HEK293 (cell line): Measurements from ENCODE around the gene TBC1D16.

Source experiments
- CTCF ChIA-PET: fragments of 350-600 bp; formaldehyde crosslinking; extraction: SDS; loops from one replicate; lab custom pipeline; 2021; ENCODE audit warnings: antibody characterized with exemption; lab: Yijun Ruan, JAX
- POLR2A ChIA-PET: fragments of 300-600 bp; formaldehyde crosslinking; extraction: SDS; loops from one replicate; lab custom pipeline; 2020; ENCODE audit warnings: antibody characterized with exemption, inconsistent platforms; lab: Yijun Ruan, JAX
- H3K27ac ChIP-seq: fragments of 200-500 bp; sonication (Bioruptor generic); 2 replicates; pipeline ENCODE4 v1.5.1; 2014; ENCODE audit warnings: low read depth, low read length, control low read depth, inconsistent platforms; ENCODE audit errors: extremely low read depth
- H3K36me3 ChIP-seq, 2 experiments: fragments of 200-500 bp in 1 of 2; sonication (Bioruptor generic) in 1 of 2; 1 replicate in 1 of 2; 2 replicates in 1 of 2; pipeline ENCODE4 v1.5.1; 2014 to 2017; ENCODE audit warnings: inconsistent platforms in 2 of 2, low read length in 2 of 2; ENCODE audit not compliant: control insufficient read depth in 2 of 2, insufficient read depth in 1 of 2
- H3K4me1 ChIP-seq: fragments of 200-500 bp; sonication (Bioruptor generic); 2 replicates; pipeline ENCODE4 v1.5.1; 2014; ENCODE audit warnings: mild to moderate bottlenecking, low read length, inconsistent platforms; ENCODE audit not compliant: control insufficient read depth, insufficient read depth
- H3K4me3 ChIP-seq: 2 replicates; pipeline ENCODE4 v1.5.1; 2011; ENCODE audit warnings: low read depth, mild to moderate bottlenecking, control low read depth, low read length, moderate library complexity
- H3K9me3 ChIP-seq: fragments of 200-500 bp; sonication (Bioruptor generic); 2 replicates; pipeline ENCODE4 v1.5.1; 2014; ENCODE audit warnings: low read depth, low read length, inconsistent platforms; ENCODE audit not compliant: control insufficient read depth, insufficient read depth
- FEZF1 ChIP-seq: fragments of 450-650 bp; formaldehyde crosslinking; IDR thresholded peaks from 2 replicates; pipeline ENCODE4 v1.5.1; 2016; ENCODE audit warnings: missing biosample characterization, missing genetic modification characterization
- HOXA7 ChIP-seq: sonication (generic); formaldehyde crosslinking; IDR thresholded peaks from 2 replicates; pipeline ENCODE4 v1.8.1; 2022; ENCODE audit warnings: missing genetic modification reagents, borderline replicate concordance
- OSR2 ChIP-seq: fragments of 450-650 bp; formaldehyde crosslinking; IDR thresholded peaks from 2 replicates; pipeline ENCODE4 v1.5.1; 2016; ENCODE audit warnings: missing biosample characterization, missing genetic modification characterization
- ZBTB17 ChIP-seq: fragments of 450-650 bp; formaldehyde crosslinking; IDR thresholded peaks from 2 replicates; pipeline ENCODE4 v1.5.1; 2016; ENCODE audit warnings: missing biosample characterization, missing genetic modification characterization
- ZBTB8A ChIP-seq: fragments of 450-650 bp; formaldehyde crosslinking; IDR thresholded peaks from 2 replicates; pipeline ENCODE4 v1.5.1; 2016; ENCODE audit warnings: missing biosample characterization, missing genetic modification characterization
- ZEB2 ChIP-seq: fragments of 450-650 bp; formaldehyde crosslinking; IDR thresholded peaks from 2 replicates; pipeline ENCODE4 v1.5.1; 2016; ENCODE audit warnings: missing biosample characterization, missing genetic modification characterization
- ZFP41 ChIP-seq: fragments of 450-650 bp; formaldehyde crosslinking; IDR thresholded peaks from 2 replicates; pipeline ENCODE4 v1.5.1; 2016; ENCODE audit warnings: missing biosample characterization, missing genetic modification characterization, borderline replicate concordance
- ZIC2 ChIP-seq: fragments of 450-650 bp; formaldehyde crosslinking; IDR thresholded peaks from 2 replicates; pipeline ENCODE4 v1.5.1; 2016; ENCODE audit warnings: missing biosample characterization, missing genetic modification characterization
- ZNF157 ChIP-seq: fragments of 450-650 bp; formaldehyde crosslinking; IDR thresholded peaks from 2 replicates; pipeline ENCODE4 v1.5.1; 2016; ENCODE audit warnings: missing biosample characterization, missing genetic modification characterization
- ZNF174 ChIP-seq: fragments of 450-650 bp; formaldehyde crosslinking; IDR thresholded peaks from 2 replicates; pipeline ENCODE4 v1.5.0; 2017; ENCODE audit warnings: missing biosample characterization, mild to moderate bottlenecking, missing genetic modification characterization
- ZNF302 ChIP-seq: fragments of 450-650 bp; formaldehyde crosslinking; IDR thresholded peaks from 2 replicates; pipeline ENCODE4 v1.5.1; 2016; ENCODE audit warnings: missing biosample characterization, missing genetic modification characterization, low read depth
- ZNF366 ChIP-seq: fragments of 450-650 bp; formaldehyde crosslinking; conservative IDR thresholded peaks from 2 replicates; pipeline ENCODE4 v1.5.1; 2016; ENCODE audit warnings: missing biosample characterization, missing genetic modification characterization
- ZNF423 ChIP-seq: fragments of 450-650 bp; formaldehyde crosslinking; IDR thresholded peaks from 2 replicates; pipeline ENCODE4 v1.5.1; 2016; ENCODE audit warnings: missing biosample characterization, missing genetic modification characterization
- ZNF529 ChIP-seq: fragments of 450-650 bp; formaldehyde crosslinking; IDR thresholded peaks from 2 replicates; pipeline ENCODE4 v1.5.1; 2017; ENCODE audit warnings: missing genetic modification characterization, missing biosample characterization; ENCODE audit not compliant: insufficient replicate concordance
- ZNF623 ChIP-seq: fragments of 450-650 bp; formaldehyde crosslinking; IDR thresholded peaks from 2 replicates; pipeline ENCODE4 v1.5.1; 2016; ENCODE audit warnings: missing biosample characterization, missing genetic modification characterization
- ZNF670 ChIP-seq: fragments of 450-650 bp; formaldehyde crosslinking; IDR thresholded peaks from 2 replicates; pipeline ENCODE4 v1.5.1; 2016; ENCODE audit warnings: missing biosample characterization, missing genetic modification characterization, low read depth
- ZSCAN4 ChIP-seq: fragments of 450-650 bp; formaldehyde crosslinking; IDR thresholded peaks from 2 replicates; pipeline ENCODE4 v1.5.1; 2017; ENCODE audit warnings: missing biosample characterization, missing genetic modification characterization
- TF ChIP-seq, protein P1 (sequence below): fragments of 450-650 bp; formaldehyde crosslinking; IDR thresholded peaks from 2 replicates; pipeline ENCODE4 v1.5.1; 2017; ENCODE audit warnings: missing biosample characterization, mild to moderate bottlenecking, missing genetic modification characterization, moderate library complexity

TBC1D16 gene

GRCh38 chr17:80010283-80010858 lies 25.3 kb downstream of the TBC1D16 start:
- Histone ChIP-seq H3K27ac (no peak overlapping the region), H3K36me3 (peaks cover 5 to 38% of the 10 kb centered on the region in 2 experiments; a peak in 2 of 3 replicates), H3K4me1 (no peaks in the 10 kb centered on the region)
- POLR2A ChIA-PET, result interaction anchor here (0.6 to 0.8 kb wide), 2 partner anchors 17 to 1740 kb away, joined by 3 read pairs; no protein-coding TSS in a partner anchor
- TF ChIP-seq ZNF174 (tag by site-specific recombination) (no peak), ZNF529 (tag by site-specific recombination) (no peak), HOXA7 (CRISPR knock-in tag) (no peak), ZNF623 (no peak), ZNF670 (tag by site-specific recombination) (no peak), ZIC2 (tag by site-specific recombination) (no peak), ZSCAN4 (no peak)
- TF ChIP-seq, protein P1, sequence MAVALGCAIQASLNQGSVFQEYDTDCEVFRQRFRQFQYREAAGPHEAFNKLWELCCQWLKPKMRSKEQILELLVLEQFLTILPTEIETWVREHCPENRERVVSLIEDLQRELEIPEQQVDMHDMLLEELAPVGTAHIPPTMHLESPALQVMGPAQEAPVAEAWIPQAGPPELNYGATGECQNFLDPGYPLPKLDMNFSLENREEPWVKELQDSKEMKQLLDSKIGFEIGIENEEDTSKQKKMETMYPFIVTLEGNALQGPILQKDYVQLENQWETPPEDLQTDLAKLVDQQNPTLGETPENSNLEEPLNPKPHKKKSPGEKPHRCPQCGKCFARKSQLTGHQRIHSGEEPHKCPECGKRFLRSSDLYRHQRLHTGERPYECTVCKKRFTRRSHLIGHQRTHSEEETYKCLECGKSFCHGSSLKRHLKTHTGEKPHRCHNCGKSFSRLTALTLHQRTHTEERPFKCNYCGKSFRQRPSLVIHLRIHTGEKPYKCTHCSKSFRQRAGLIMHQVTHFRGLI (tag by site-specific recombination), result no peak
- TF ChIP-seq, all 188 proteins: peak for 0
- CTCF ChIA-PET, result interaction anchor here (0.5 to 6.9 kb wide), 6 partner anchors 11 to 963 kb away, joined by 3 to 58 read pairs (median 3); no protein-coding TSS in a partner anchor
- no peak overlapping the region for H3K4me3 ChIP-seq
- H3K9me3 ChIP-seq, result 0 out of 2 replicates have a peak, but pooled peaks cover 2% of the 10 kb centered on the region

DNA sequence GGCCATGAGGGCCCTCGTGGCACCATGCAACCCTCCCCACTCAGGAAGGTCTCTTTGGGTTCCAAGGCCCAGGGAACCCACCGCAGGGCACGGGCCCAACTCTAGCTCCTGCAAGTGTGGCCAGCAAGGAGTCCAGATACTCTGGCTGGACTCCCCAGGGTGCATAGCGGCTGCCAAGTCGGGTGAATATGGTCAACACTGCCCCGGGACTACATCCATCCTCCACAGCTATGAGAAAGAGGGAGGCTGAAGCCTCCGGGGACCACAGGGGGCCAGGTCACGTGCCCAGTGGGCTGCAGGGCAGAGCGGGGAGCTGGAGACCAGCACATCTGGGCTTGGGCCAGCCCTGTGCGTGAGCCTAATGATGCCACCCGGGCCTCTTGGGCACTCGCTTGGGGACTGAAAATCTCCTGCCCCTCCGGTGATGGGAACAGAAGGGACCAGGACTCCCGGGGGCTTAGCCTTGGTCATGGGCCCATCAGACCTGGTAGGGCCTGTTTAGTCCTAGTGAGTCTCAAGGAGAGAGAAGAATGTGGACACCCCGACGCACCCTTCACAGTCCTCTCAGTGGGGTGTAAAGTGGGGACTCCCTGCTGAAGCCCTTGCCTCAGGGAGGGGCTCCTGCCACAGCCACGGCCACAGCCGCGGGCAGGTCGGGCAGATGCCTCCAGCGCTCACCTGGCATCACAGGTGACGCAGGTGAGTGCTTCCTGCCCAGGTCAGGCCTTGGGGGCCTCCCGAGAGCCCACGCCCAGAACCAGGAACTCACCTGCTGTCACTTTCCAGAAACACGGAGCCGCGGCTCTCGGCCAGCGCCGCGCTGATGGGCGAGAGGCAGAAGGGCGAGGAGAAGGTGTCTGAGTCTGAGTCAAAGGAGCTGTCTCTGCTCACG lies 26.0 kb downstream of the TBC1D16 start:
- ChIA-PET POLR2A (interaction anchor here (1.3 to 1.8 kb wide), 2 partner anchors 136 to 201 kb away, joined by 3 to 8 read pairs; no protein-coding TSS in a partner anchor), CTCF (interaction anchor here (0.5 to 6.9 kb wide), 19 partner anchors 11 to 1820 kb away, joined by 3 to 58 read pairs (median 5); no protein-coding TSS in a partner anchor)
- H3K4me3 ChIP-seq, result no peak overlapping the region
- peaks cover 5 to 38% of the 10 kb centered on the region in 2 experiments; a peak in 2 of 3 replicates for H3K36me3 ChIP-seq
- no peaks in the 10 kb centered on the region for H3K9me3 ChIP-seq
- no peaks in the 10 kb centered on the region for H3K4me1 ChIP-seq
- no peak for TF ChIP-seq ZNF157 (tag by site-specific recombination)
- TF ChIP-seq ZIC2 (tag by site-specific recombination), result peak; percentile 20; the same call in 1 of the 2 replicates
- TF ChIP-seq OSR2 (tag by site-specific recombination), result no peak
- TF ChIP-seq ZFP41 (tag by site-specific recombination), result no peak
- no peak for TF ChIP-seq ZNF302 (tag by site-specific recombination)
- no peak for TF ChIP-seq FEZF1
- TF ChIP-seq ZEB2 (tag by site-specific recombination), result peak; percentile 55; the same call in 1 of the 2 replicates
- no peak for TF ChIP-seq ZBTB8A
- no peak for TF ChIP-seq ZNF423 (tag by site-specific recombination)
- TF ChIP-seq ZBTB17, result no peak
- no peak for TF ChIP-seq ZNF366 (tag by site-specific recombination)
- H3K27ac ChIP-seq, result no peak overlapping the region
